HG02623 (cell line): ENCODE data around the gene SLC35F3.

ENCODE experiments used
- ATAC-seq: cut with Tn5 transposase; IDR thresholded peaks from one replicate; pipeline ENCODE4 v1.9.1; 2021; ENCODE audit warnings: moderate library complexity; ENCODE audit not compliant: unreplicated experiment

The SLC35F3 gene

GRCh38 chr1:234022302-234022701, 117.8 kb downstream of the SLC35F3 start:
- no peak for ATAC-seq

- ATAC-seq = no peak
These were observed 135.1 kb downstream of the SLC35F3 start for GRCh38 chr1:234039603-234040002.

DNA sequence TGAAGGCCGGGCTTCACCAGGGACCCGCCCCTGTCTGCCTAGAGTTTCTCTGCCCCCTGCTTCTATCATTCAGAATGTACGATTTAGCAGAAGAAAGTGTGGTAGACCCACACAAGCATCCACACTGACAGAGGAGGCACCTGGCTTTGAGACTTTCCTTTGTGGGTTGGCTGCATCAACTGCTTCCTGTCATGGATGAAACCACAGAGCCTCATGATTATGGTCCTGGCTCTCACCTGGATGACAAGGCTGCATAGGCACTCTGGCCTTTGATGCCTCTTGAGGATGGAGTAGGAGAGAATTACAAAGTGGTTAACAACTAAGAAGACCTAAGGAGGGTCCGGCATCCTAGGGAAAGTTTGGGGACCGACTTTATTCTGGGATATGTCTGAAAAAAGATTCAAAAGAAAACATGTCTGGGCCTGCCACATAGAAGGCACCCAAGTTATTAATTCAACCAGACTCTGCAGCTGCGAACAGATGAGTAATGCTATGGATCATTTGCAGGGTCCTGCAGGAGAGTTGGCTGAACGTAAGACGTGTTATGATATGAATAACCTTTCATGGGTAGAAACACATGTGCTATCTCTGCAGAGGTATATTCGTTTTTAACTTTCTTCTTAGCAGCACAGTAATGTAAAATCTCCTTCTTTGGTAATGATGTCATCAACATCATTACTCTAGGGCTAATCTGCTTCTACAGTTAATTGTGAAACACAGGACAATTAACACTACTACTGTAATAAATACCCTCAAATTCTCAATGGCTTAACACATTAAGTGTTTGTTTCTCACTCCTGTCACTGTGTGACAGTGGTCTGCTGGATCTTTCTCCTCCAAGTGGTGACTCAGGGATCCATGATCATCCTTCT, 136.2 kb downstream of the SLC35F3 start:
- ATAC-seq = no peak

GRCh38 chr1:234044079-234044478, 139.6 kb downstream of the SLC35F3 start:
- ATAC-seq = no peak

GRCh38 chr1:234047123-234047522, 142.6 kb downstream of the SLC35F3 start:
- ATAC-seq = no peak

DNA sequence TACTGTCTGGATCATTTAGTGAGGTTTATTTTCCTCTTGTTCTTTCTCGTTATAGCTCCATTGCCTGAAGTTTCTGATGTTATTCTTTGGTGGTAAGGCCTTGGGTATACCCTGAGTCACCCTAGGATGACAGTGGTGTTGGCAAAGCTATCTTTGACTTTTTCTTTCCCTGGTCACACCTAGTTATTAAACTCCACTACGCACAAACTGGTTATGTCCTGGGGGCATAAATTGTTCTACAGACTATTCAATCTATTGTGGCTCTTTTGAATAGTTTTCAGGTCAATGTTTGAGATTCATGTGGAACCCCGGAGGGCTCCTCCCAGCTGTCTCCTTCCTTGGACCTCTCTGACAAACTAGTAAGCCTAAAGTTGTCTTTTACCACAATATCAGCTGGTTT, 157.7 kb downstream of the SLC35F3 start:
- ATAC-seq = no peak

DNA sequence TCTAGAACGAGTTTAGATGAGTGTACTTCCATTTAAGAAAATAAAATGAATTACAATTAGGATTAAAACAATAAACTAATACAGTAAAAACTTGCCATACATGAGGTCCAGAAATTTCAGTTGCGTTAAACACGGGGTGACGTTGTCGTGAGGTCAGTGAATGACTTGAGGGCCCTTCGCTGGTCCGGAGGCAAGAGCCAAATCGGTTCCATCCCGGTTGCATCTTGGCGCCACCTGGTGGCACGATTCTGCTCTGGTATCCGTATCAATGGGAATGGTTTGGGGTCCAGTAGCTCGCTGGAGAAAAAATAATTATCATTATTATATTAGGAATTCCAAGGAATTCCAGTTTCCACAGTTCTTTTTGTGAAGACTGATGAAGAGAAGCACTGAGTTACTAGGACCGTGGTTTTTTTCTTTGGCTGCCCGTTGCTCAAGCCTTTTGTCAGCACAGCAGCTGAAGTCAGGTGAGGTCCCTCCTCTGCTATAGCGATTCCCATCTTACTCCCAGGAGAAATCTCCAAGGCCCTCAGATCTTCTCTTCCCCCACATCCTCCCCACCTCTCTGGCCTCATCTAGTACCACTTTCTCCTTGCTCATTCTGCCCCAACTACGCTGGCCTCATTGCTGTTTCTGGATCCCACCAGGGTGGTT, 161.4 kb downstream of the SLC35F3 start:
- ATAC-seq = no peak

- ATAC-seq = no peak
These were observed 163.3 kb downstream of the SLC35F3 start for GRCh38 chr1:234067581-234068337.

GRCh38 chr1:234069760-234070159, 165.3 kb downstream of the SLC35F3 start:
- ATAC-seq = no peak

GRCh38 chr1:234072793-234073192, 168.3 kb downstream of the SLC35F3 start:
- no peak for ATAC-seq

DNA sequence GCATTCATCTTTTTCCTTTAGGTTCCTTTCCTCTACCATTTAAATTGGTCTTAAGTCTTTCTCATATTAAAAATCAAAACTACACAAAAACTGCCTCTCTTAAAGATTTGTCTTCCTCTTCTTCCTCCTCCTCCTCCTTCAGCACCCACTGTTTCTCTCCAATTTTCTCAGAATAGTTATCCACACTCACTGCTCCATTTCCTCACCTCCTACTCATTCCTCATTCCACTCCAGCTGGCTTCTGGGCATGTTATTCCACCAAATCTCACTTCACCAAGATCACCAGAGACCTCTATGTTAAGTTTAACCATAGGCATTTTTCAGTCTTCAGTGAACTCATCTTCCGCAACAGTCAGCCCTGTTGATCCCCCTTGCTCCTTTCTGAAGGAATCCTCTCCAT, 173.7 kb downstream of the SLC35F3 start:
- no peak for ATAC-seq

- no peak for ATAC-seq
These were observed 175.4 kb downstream of the SLC35F3 start for GRCh38 chr1:234079896-234080295.

DNA sequence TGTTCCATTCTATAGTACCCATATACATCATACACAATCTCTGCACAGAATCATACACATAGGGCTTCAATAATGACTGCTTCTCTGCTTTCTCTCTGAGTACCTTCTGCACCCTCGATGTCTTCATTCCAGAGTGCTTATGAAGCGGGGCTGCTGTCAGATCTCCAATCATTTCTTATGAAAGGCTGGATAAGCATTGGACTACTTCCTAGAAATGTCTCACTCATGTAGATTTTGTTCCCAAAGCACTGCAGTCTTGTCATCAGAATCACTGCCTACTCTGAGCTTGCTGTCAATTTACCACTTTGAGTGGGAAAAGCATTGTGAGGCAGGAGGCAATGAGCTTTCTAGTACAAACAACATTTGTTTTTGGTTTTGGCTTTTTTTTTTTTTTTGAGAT, 179.0 kb downstream of the SLC35F3 start:
- ATAC-seq = no peak

- ATAC-seq = no peak
These were observed 184.9 kb downstream of the SLC35F3 start for GRCh38 chr1:234089396-234089795.

DNA sequence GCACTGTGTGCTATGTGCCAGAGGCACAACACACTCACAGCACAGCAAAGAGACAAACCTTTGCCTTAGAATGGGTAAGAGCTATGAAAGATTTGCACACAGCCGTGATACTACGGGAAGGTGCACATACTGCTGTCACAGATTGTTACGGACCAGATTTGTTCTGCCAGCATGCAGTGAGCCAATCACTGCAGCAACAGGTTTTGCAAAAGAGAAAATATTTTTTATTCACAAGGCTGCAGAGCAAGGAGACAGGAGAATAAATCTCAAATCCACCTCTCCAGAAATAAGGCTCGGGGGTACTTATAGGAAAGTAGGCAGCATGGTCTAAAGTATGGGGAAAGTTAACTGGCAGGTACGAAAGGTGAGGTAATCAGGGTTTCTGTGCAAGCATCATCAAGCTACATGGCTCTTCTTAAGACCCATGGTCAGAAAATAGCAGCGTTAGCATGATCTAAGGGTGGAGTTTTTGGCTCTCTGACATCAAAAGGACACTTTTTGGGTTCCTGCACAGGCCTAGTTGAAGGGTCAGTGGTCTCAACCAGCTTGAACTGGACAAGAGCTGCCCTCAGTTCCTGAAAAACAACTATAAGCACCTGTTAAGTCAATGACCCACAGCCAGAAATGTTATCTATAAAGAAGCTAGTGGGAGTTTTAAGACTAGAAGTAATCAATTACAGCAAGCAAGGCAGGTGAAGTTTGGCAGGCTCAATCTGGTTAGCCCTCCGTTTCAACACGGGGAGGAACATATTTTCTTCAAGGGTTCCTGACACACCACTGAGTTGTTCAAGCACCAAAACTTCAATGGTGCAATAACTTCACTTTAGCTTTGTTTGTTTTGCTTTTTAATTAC, 186.0 kb downstream of the SLC35F3 start:
- no peak for ATAC-seq

GRCh38 chr1:234091065-234091401, 186.6 kb downstream of the SLC35F3 start:
- no peak for ATAC-seq

GRCh38 chr1:234091876-234092275, 187.4 kb downstream of the SLC35F3 start:
- no peak for ATAC-seq

DNA sequence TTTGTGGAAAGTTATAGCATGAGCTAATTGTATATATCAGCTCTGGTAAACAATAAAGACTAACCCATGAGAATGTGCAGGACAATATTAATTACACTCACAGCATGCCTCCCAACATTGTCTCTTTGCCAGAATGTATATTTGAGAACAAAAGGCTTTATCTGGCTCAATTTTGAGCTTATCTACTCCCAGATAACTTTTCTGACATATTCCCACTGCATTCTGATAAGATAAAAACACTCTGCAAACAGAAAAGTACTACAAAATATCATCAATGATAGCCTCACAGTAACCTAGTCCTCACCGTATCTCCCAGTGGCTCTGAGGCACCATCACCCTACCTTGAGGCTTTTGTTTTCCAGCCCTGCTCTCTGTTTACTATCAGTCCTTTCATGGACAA, 188.6 kb downstream of the SLC35F3 start:
- no peak for ATAC-seq

DNA sequence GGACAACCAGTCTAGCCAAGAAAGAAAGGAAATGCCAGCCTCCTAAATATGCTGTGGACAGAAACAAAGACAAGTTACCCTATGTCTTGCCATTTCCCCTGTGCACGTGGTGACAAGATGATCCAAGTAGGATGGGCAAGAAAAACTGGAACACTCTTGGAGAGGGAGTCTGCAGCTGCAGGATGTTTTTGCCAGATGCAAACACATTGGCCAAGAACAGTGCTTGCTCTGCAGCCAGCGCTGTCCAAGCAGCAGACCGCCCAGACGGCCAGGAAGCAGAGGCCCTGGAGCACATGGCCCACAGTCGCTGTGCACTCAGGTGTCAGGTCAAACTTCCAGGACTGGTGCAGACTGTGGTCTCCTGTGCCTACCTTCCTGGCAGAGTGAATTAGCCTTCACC, 189.3 kb downstream of the SLC35F3 start:
- ATAC-seq = no peak

GRCh38 chr1:234094172-234094571, 189.7 kb downstream of the SLC35F3 start:
- no peak for ATAC-seq
